Measurements from ENCODE around the gene CDK16. TPM values are rescaled to one million over a fixed set of nuclear protein-coding genes. Genes with fewer than 3 reads are reported as not detected.

Gene CDK16
- total and polyA plus RNA-seq, 2 of the 13 experiments (the other 11 are each of a cell fraction or from before 2014, with no cell fraction given) = 64.5 to 225 TPM

GRCh38 chrX:47190445-47191269 is 27.8 kb upstream of the CDK16 start (continued):
- 0 out of 2 replicates have a peak, but pooled peaks have one; percentile 56 for TF ChIP-seq ZNF232 (CRISPR knock-in tag; IDR thresholded peaks at IDR 0.05; ENCODE audit: borderline replicate concordance)
- TF ChIP-seq PCBP2 (optimal IDR thresholded peaks at IDR 0.05; ENCODE audit: low read depth, low read length, poor library complexity, severe bottlenecking) = no peak
- no peak for TF ChIP-seq KLF12 (CRISPR knock-in tag; IDR thresholded peaks at IDR 0.05; ENCODE audit: borderline replicate concordance)
- TF ChIP-seq MXD4 (CRISPR knock-in tag; IDR thresholded peaks at IDR 0.05) = peak; percentile 66
- no peak for TF ChIP-seq FOXO4 (CRISPR knock-in tag; conservative IDR thresholded peaks at IDR 0.05)
- peak; percentile 78; the same call in 1 of the 2 replicates for TF ChIP-seq ARID4A (CRISPR knock-in tag; IDR thresholded peaks at IDR 0.05; ENCODE audit: borderline replicate concordance)
- no peak for TF ChIP-seq ZBTB39 (CRISPR knock-in tag; IDR thresholded peaks at IDR 0.05)
- no peak for TF ChIP-seq DDIT3 (CRISPR knock-in tag; IDR thresholded peaks at IDR 0.05)
- no peak for TF ChIP-seq ZNF598 (CRISPR knock-in tag; IDR thresholded peaks at IDR 0.05; ENCODE audit: borderline replicate concordance)
- peak; percentile 31; the same call in 1 of the 2 replicates for TF ChIP-seq ZFP91 (CRISPR knock-in tag; IDR thresholded peaks at IDR 0.05; ENCODE audit: borderline replicate concordance)
- TF ChIP-seq MATR3 (CRISPR knock-in tag; IDR thresholded peaks at IDR 0.05) = no peak
- peak; percentile 34; the same call in 1 of the 2 replicates for TF ChIP-seq FOXK1 (CRISPR knock-in tag; IDR thresholded peaks at IDR 0.05; ENCODE audit: borderline replicate concordance, low read depth)
- TF ChIP-seq THAP11 (CRISPR knock-in tag; IDR thresholded peaks at IDR 0.05) = peak; percentile 100
- no peak for TF ChIP-seq ZFP36L1 (CRISPR knock-in tag; IDR thresholded peaks at IDR 0.05)
- no peak for TF ChIP-seq HNF1B (CRISPR knock-in tag; IDR thresholded peaks at IDR 0.05)
- TF ChIP-seq BRD4 (CRISPR knock-in tag; IDR thresholded peaks at IDR 0.05) = no peak

All from HepG2 (cell line).